AG09309 (cell line): ENCODE data around the gene TMOD4.

ENCODE experiments used
- DNase-seq: peaks from one replicate; pipeline ENCODE4 v3.0.0-alpha.2; 2010; ENCODE audit warnings: low read depth
- H3K4me3 ChIP-seq: 2 replicates; pipeline ENCODE4 v1.5.1; 2011; ENCODE audit warnings: mild to moderate bottlenecking, low read depth, low read length, moderate library complexity; ENCODE audit not compliant: control insufficient read depth
- TF ChIP-seq, protein P1 (sequence below): IDR thresholded peaks from 2 replicates; pipeline ENCODE4 v1.5.1; 2011; ENCODE audit warnings: mild to moderate bottlenecking, low read depth, low read length, inconsistent platforms; ENCODE audit not compliant: insufficient read depth, control insufficient read depth; ENCODE audit errors: missing control alignments

Gene TMOD4

DNA sequence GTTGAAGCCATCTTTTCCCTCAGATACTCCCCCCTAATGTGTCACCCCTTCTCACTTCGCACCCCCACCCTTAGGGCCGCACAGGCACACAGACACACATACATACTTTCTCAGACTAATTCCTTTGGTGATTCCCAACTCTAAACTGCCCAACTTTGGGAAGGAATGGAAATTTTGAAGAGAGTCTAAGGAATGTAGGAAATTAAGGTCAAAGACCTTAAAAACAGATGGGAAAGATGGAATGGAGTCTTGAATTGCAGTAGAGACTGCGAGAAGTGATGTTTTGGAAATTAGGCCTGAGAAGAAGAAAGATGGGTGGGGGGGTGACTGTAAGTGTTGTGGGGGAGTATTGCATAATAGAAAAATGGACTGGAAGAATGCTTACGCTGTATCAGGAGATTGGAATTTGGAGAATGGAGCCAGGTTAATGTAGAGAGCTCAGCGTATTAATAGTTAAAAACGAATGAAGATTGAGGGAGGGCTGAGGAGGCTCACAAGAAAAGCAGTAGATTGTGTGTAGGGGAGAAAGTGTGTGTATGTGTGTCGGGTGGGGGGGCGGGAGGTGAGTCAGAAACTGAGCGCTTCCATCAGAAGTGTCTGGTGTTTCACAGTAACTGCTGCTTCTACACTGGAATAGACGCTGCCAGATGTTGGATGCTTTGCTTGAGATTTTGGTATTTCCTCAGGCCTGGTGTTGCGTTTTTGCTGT, 24.2 kb upstream of the TMOD4 start:
- TF ChIP-seq, protein P1, sequence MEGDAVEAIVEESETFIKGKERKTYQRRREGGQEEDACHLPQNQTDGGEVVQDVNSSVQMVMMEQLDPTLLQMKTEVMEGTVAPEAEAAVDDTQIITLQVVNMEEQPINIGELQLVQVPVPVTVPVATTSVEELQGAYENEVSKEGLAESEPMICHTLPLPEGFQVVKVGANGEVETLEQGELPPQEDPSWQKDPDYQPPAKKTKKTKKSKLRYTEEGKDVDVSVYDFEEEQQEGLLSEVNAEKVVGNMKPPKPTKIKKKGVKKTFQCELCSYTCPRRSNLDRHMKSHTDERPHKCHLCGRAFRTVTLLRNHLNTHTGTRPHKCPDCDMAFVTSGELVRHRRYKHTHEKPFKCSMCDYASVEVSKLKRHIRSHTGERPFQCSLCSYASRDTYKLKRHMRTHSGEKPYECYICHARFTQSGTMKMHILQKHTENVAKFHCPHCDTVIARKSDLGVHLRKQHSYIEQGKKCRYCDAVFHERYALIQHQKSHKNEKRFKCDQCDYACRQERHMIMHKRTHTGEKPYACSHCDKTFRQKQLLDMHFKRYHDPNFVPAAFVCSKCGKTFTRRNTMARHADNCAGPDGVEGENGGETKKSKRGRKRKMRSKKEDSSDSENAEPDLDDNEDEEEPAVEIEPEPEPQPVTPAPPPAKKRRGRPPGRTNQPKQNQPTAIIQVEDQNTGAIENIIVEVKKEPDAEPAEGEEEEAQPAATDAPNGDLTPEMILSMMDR: no peak
- peak; percentile 78 for DNase-seq
- peak overlapping the region; percentile 99 for H3K4me3 ChIP-seq

DNA sequence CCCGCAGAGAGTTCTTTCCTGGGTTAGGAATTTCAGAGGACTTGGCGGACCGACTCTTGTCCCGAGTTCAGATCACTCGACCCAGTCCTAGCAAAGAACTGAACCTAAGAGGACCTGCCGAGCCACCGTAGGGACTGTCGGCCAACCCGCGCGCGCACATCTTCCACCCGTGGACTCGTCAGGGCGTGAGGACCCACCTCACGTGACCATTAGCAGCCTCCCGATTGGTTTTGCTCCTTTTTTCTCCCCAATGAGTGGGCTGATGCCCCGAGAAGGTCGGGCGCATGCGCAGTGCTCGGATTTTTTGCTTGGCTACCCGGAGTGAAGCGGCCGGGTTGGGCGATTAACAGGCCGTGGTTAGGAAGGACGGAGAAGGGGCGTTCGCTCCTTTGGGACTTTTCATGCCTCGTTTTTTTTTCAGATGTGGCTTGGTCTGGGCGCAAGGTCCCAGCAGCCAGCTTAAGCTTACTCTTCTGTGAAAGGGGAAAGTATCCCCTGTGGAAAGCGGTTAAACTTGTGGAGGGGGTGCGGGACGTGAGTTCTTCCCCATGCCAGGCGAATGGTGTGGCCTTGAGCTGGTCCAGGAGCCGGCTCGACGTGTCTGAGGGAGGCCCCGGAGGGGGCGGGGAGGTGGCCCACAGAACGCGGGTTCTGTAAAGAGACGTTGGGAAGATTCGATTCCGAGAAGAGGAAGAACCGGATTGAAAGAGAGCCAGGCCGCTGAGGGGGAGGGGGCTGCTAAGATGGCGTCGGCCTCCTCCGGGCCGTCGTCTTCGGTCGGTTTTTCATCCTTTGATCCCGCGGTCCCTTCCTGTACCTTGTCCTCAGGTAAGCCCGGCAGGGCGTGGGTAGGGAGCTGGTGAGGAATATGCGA, 22.7 kb upstream of the TMOD4 start, which contains the start of gene PIP5K1A:
PIP5K1A (plus strand) TSS at position 299 of the 874 bp plus-strand sequence; CDS start at position 744, 445 bp downstream.
- peak within 1 kb of the TSS; percentile 99 for H3K4me3 ChIP-seq
- TF ChIP-seq, protein P1: no peak
- peak; percentile 92 for DNase-seq

DNA sequence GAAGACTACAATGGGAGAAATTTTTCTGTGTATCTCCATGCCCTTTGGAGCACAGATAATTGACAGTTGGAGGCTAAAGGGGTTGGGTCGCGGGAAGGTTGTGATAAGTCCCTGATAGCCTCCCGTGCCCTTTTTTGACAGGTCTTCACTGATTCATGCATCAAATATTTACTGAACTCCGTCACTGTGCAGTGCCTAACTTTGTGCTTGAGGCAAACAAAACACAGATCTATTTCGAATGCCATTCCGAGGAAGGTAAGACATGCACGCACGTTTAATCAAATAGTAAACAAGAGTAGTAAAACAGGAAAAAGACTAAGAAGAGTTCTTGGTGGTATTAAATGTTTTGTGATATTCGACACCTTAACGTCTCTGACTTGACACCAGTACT, 22.1 kb upstream of the TMOD4 start:
- no peak for DNase-seq
- TF ChIP-seq, protein P1: no peak
- peak overlapping the region; percentile 99 for H3K4me3 ChIP-seq

DNA sequence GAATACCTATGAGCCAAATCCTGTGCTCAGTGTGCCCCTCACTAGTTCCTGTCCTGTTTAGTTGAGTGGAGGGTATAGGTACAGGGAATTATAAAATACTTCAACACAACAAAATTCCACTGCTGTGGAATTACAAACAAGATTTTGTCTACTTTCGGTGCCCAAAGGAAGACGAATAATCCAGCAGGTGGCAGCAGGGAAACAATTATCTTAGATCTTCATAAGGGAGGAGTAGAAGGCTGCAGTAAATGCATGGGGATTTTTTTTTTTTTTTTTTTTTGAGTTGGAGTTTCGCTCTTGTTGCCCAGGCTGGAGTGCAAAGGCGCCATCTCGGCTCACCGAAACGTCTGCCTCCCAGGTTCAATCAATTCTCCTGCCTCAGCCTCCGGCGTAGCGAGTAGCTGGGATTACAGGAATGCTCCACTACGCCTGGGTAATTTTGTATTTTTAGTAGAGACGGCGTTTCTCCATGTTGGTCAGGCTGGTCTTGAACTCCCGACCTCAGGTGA, 20.6 kb upstream of the TMOD4 start:
- DNase-seq: peak; percentile 65
- TF ChIP-seq, protein P1: peak; percentile 62
- H3K4me3 ChIP-seq: peak overlapping the region; percentile 26

DNA sequence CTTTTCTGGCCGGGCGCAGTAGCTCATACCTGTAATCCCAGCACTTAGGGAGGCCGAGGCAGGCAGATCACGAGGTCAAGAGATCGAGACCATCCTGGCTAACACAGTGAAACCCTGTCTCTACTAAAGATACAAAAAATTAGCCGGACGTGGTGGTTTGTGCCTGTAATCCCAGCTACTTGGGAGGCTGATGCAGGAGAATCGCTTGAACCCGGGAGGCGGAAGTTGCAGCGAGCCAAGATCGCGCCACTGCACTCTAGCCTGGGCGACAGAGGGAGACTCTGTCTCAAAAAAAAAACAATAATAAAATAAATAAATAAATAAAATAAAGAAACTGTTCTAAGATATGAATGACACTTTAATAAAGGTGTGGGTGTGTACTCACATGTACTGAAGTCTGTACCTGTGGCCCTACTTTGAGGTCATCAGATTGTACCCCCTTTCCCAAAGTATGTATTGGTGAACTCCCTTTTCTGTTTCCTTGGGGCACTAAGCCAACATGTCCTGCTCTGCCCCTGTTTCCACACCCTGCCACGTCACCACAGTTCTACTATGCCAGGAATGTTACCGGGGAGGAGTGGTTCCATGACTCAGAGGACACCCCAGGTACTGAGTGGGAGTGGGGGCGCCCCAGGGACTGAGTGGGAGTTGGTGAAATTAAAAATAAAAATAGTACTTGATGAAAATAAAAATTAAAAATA, 19.3 kb upstream of the TMOD4 start:
- peak; percentile 69 for DNase-seq
- peak overlapping the region; percentile 24 for H3K4me3 ChIP-seq

DNA sequence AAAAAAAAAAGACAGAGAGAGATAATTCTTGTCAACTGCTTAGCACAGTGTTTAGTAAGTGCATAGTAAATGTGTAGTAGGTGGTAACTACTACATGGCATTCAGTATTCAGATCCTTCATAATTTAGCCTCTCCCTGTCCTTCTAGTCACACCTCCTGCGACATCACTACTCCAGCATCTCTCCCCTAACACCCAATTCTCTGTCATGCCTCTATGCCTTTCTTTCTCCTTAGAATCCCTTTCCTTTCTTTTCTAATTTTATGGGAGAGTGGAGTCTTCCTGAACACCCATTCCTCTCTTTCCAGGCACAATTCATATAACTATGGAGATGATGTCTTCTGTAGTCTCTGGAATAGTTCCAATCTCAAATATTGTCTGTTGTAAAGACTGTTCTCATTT, 18.1 kb upstream of the TMOD4 start:
- TF ChIP-seq, protein P1: no peak
- H3K4me3 ChIP-seq: no peak overlapping the region
- no peak for DNase-seq
